Cardiac muscle cell (in vitro differentiated cells and primary cell): ENCODE data around the gene RNASE13. TPM values are rescaled to one million over a fixed set of nuclear protein-coding genes. Genes with fewer than 3 reads are reported as not detected.
A peak's percentile ranks its signal among the peaks of the same experiment; 100 is the strongest.

Experiments
- DNase-seq, 2 donors: peaks; one replicate each; pipeline versions ENCODE4 v3.0.0 to v3.0.0-alpha.2; 2010 to 2017; ENCODE audit warnings: low read depth in 1 of 2, low spot score in 1 of 2
- H3K27ac ChIP-seq: fragments of 200-600 bp; sonication (generic); 2 replicates; pipeline ENCODE4 v1.5.1; 2016
- H3K27me3 ChIP-seq: fragments of 200-600 bp; sonication (generic); 2 replicates; pipeline ENCODE4 v1.6.0; 2016; ENCODE audit warnings: control low read depth
- H3K36me3 ChIP-seq: fragments of 200-600 bp; sonication (generic); 2 replicates; pipeline ENCODE4 v1.5.1; 2016; ENCODE audit warnings: control low read depth
- H3K4me1 ChIP-seq: fragments of 200-600 bp; sonication (generic); 2 replicates; pipeline ENCODE4 v1.8.1; 2017; ENCODE audit warnings: low read depth, mild to moderate bottlenecking, mixed run types
- H3K4me3 ChIP-seq: fragments of 200-600 bp; sonication (generic); 2 replicates; pipeline ENCODE4 v1.5.1; 2016; ENCODE audit warnings: mild to moderate bottlenecking
- H3K9me3 ChIP-seq: fragments of 200-600 bp; sonication (generic); 2 replicates; pipeline ENCODE4 v1.5.1; 2017; ENCODE audit warnings: low read depth, mild to moderate bottlenecking, control low read depth
- polyA plus RNA-seq: library from polyadenylated mRNA; unstranded; fragments of >200 nt; fragmentation: Nextera tagmentation; extraction: Ambion mirVana; gene quantifications from 2 replicates; pipeline ENCODE4 v1.2.1, GENCODE V29; 2016
- total RNA-seq: library from RNA; depleted of rRNA; stranded (reverse); fragments of >200 nt; gene quantifications from 2 replicates; pipeline ENCODE4 v1.2.3, GENCODE V29; 2016
- TF ChIP-seq, protein P1 (sequence below): IDR thresholded peaks from 2 replicates; pipeline ENCODE4 v1.5.1; 2012; ENCODE audit warnings: low read depth, mild to moderate bottlenecking, low read length

Gene RNASE13
- total and polyA plus RNA-seq, 2 experiments from 2014 or later: not detected

DNA sequence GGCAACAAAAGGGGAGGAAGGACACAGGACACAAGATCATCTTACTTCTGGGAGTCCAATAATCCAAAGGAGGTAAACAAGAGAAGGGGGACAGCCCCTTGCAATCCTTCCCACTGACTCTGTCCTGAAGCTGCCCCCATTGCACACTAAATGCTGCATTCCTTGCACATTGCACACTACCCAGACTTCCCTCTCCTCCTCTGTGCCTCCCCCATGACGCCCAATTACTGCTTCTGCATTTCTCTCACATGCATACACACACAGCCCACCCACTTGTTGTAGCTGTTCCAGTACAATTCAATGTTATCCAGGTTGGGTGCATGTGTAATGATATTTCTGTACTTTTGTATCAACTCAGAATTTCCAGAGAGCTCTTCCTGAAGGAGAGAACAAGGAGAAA is 15.2 kb downstream of the RNASE13 start:
- no peak for DNase-seq
- peaks cover 26% of the 10 kb centered on the region for H3K36me3 ChIP-seq
- TF ChIP-seq, protein P1, sequence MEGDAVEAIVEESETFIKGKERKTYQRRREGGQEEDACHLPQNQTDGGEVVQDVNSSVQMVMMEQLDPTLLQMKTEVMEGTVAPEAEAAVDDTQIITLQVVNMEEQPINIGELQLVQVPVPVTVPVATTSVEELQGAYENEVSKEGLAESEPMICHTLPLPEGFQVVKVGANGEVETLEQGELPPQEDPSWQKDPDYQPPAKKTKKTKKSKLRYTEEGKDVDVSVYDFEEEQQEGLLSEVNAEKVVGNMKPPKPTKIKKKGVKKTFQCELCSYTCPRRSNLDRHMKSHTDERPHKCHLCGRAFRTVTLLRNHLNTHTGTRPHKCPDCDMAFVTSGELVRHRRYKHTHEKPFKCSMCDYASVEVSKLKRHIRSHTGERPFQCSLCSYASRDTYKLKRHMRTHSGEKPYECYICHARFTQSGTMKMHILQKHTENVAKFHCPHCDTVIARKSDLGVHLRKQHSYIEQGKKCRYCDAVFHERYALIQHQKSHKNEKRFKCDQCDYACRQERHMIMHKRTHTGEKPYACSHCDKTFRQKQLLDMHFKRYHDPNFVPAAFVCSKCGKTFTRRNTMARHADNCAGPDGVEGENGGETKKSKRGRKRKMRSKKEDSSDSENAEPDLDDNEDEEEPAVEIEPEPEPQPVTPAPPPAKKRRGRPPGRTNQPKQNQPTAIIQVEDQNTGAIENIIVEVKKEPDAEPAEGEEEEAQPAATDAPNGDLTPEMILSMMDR: no peak
- H3K27ac ChIP-seq: no peak overlapping the region
- H3K27me3 ChIP-seq: no peaks in the 10 kb centered on the region
- H3K4me1 ChIP-seq: peaks cover 20% of the 10 kb centered on the region
- no peak overlapping the region for H3K4me3 ChIP-seq
- no peaks in the 10 kb centered on the region for H3K9me3 ChIP-seq

DNA sequence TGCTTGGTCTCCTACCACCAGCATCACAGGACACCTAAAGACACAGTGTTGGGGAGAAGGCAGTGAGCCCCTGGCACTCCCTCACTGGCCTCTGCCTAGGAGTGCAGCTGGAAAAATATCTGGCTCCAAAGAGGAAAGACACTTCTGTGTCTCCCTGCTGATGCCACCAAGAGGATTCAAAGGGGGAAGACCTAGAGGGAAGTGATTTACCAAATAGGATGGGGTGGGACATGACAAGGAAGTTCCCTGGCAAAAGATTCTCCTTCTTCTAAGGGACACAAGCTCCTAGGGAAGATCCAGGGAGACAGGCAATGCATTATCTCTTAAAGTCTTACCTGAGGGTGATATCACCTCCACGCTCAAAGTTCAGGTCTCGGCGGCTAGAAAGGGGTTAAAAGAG is 15.8 kb downstream of the RNASE13 start:
- Histone ChIP-seq H3K9me3 (no peaks in the 10 kb centered on the region), H3K4me3 (no peak overlapping the region), H3K27ac (no peak overlapping the region), H3K4me1 (peaks cover 17% of the 10 kb centered on the region), H3K27me3 (no peaks in the 10 kb centered on the region), H3K36me3 (peaks cover 26% of the 10 kb centered on the region)
- DNase-seq: no peak
- TF ChIP-seq, protein P1: no peak

DNA sequence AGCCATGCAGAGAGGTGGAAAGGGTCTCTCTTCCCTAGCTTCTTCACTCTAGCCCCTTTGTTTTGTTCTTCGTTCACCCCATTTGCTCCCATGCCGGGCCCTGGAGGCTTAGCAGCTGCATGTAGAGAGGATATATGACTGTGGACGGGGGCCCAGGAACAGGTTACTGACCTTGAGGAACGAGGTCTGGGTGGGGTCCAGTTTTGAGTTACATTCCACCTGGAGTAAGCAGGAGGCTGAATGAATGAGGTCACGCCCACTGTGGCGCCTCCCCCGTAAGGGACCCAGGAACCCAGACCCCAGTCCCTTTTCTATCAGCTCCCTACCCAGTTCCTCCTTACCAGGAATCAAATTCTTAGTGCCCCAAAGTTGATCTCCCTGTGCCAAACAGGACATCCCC is 16.3 kb downstream of the RNASE13 start:
- TF ChIP-seq, protein P1: no peak
- Histone ChIP-seq H3K9me3 (no peaks in the 10 kb centered on the region), H3K4me3 (no peak overlapping the region), H3K27ac (peak overlapping the region; percentile 48), H3K27me3 (no peaks in the 10 kb centered on the region), H3K36me3 (peaks cover 26% of the 10 kb centered on the region), H3K4me1 (peaks cover 12% of the 10 kb centered on the region)
- no peak for DNase-seq

DNA sequence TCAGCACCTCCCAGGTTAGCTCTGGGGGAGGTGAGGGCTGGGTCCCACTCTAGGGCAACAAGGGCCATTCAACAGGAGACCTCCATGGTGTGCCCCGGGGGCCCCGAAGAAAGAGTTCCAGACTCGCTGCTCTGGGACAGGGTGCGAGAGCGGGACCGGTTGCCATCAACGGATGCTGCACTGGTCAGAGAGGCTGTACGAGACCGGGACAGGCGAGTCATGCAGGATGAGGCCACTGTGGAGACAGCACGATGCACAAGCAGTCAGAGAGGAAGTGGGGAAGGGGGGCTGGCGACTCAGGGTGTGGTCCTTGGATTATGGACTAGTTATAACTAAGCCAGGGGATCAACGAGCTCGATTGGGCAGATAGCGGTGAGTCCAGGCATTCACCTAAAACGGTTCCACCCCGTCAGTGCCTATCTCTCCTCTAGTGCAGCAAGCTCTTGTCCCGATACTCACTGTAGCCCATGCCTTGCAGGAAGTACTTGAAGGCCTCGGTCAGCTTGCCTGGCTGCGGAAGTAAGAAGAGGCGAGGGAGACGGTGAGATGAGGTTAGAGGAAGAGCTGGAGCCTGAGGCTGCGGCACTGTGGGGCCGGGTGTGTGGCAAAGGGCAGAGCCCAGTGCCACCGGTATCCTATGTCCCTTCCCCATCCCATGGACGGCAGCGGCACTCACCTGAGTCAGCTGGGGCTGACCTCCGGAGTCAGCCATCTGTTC is 16.9 kb downstream of the RNASE13 start:
- TF ChIP-seq, protein P1: no peak
- H3K36me3 ChIP-seq: peaks cover 26% of the 10 kb centered on the region
- DNase-seq: no peak

DNA sequence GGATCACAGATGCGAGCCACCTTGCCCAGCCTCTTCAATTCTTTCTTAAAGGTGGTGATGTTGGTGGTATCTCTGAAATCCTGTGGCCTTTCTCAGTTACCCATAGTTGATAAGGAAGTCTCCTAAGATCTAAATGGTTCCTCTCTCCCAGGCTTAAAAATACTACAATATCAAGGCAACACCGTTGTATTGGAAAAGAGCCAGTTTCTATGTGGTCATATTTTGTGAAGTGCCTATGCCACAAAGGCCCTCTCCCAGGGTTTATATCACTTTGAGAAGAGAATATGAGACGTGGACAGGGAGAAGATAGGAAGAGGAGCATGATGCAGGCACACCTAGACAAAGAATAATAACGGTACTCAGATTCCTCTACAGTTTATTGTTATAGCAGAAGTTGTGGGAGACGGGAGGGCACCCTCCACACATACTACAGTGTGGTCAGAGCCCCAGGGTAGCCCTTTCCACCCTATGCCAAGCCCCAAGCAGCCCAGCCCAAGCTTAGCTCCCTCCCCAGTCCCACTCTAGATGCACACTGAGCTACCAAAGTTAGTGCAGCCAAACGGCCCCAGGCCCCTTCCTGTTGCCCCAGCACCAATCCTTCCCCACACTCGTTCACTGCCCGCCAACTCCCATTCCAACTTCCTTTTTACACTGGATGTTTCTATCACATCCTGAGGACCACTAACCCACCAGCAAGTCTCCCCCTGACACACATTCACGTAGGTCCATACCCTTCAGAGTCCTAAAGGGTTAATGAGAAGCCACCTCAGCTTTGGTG is 18.0 kb downstream of the RNASE13 start:
- Histone ChIP-seq H3K4me1 (peaks cover 12% of the 10 kb centered on the region), H3K9me3 (no peaks in the 10 kb centered on the region), H3K36me3 (peaks cover 26% of the 10 kb centered on the region), H3K4me3 (no peak overlapping the region), H3K27me3 (no peaks in the 10 kb centered on the region), H3K27ac (no peak overlapping the region)
- TF ChIP-seq, protein P1: no peak
- DNase-seq: no peak

More for the DNA sequence above, 16.9 kb downstream of the RNASE13 start:
- Histone ChIP-seq H3K9me3 (no peaks in the 10 kb centered on the region), H3K27me3 (no peaks in the 10 kb centered on the region), H3K4me3 (no peak overlapping the region), H3K27ac (peak overlapping the region; percentile 48), H3K4me1 (peaks cover 11% of the 10 kb centered on the region)
